ENCODE data around the gene INAFM2.

DNA sequence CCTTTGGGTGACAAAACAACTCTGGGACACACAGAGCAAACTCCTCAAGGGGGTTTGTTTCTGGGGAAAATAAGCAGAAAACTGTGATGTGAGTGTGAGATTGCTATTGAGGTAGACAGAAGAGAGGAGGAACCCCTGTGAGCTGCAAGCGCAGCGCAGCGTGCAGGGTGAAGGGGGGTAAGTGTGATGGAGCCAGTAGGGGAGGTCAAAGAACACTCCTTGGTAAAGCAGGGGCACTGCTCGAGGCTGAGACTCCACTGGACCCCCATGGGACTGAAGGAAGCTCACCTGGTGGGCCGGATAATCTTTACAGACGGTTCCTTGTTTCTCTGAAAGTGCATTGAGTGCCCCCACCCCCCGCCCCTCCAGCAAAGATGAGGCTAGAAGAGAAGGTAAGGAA lies 7.5 kb downstream of the INAFM2 start:
- TF ChIP-seq, protein P1, sequence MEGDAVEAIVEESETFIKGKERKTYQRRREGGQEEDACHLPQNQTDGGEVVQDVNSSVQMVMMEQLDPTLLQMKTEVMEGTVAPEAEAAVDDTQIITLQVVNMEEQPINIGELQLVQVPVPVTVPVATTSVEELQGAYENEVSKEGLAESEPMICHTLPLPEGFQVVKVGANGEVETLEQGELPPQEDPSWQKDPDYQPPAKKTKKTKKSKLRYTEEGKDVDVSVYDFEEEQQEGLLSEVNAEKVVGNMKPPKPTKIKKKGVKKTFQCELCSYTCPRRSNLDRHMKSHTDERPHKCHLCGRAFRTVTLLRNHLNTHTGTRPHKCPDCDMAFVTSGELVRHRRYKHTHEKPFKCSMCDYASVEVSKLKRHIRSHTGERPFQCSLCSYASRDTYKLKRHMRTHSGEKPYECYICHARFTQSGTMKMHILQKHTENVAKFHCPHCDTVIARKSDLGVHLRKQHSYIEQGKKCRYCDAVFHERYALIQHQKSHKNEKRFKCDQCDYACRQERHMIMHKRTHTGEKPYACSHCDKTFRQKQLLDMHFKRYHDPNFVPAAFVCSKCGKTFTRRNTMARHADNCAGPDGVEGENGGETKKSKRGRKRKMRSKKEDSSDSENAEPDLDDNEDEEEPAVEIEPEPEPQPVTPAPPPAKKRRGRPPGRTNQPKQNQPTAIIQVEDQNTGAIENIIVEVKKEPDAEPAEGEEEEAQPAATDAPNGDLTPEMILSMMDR (IDR thresholded peaks at IDR 0.05; ENCODE audit: low read length) = no peak
- TF ChIP-seq EZH2 (IDR thresholded peaks at IDR 0.05; ENCODE audit: borderline replicate concordance, low read length) = no peak

All from OCI-LY1 (cell line).